Measurements from ENCODE around the gene MYH6. TPM values are rescaled to one million over a fixed set of nuclear protein-coding genes. Genes with fewer than 3 reads are reported as not detected.

MYH6 gene
- total RNA-seq, 2 donors from 2014 or later = 1.6 TPM; not detected in 1

DNA sequence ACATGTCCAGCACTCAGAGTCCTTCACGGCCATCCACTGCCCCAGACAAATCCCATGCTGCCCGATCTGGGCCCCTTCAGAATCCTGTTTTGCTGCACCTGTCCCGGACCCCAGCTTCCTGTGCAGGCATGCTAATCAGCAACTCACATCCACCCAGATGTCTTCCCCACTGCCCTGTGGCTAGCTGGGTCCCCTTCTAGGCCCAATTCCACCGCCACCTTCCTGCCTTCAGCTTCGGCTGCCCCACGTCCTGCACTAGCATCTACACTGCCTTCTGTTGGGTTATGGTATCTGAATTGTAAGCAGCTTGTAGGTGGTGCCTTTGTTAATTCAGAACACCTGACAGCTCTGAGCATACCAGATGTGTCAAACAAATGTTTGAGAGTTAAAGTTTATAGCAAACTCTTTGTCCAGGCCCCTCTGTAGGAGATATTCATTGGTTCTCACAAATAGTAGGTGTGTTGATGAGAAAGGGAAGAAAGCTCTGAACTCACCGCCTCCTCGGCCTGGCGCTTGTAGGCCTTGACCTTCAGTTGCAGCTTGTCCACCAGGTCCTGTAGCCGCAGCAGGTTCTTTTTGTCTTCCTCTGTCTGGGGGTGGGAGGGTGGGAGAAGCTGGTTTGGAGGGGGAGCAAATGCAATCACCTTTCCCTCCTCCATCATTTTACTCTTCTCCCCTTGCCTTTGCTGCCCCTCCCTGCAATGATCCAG lies 25.2 kb downstream of the MYH6 start:
- intact Hi-C loops (cut with DNase I) = loop anchor here (5.0 kb wide), 2 partner anchors 56 to 116 kb away; no protein-coding TSS in a partner anchor
- Histone ChIP-seq H3K36me3 (no peaks in the 10 kb centered on the region), H3K27ac (no peak overlapping the region), H3K4me3 (no peak overlapping the region), H3K27me3 (no peaks in the 10 kb centered on the region), H3K9ac (ENCODE audit: low read depth in 2 of 2, low read length in 2 of 2) (no peak overlapping the region), H3K4me1 (no peaks in the 10 kb centered on the region), H3K9me3 (no peaks in the 10 kb centered on the region)
- TF ChIP-seq, protein P1, sequence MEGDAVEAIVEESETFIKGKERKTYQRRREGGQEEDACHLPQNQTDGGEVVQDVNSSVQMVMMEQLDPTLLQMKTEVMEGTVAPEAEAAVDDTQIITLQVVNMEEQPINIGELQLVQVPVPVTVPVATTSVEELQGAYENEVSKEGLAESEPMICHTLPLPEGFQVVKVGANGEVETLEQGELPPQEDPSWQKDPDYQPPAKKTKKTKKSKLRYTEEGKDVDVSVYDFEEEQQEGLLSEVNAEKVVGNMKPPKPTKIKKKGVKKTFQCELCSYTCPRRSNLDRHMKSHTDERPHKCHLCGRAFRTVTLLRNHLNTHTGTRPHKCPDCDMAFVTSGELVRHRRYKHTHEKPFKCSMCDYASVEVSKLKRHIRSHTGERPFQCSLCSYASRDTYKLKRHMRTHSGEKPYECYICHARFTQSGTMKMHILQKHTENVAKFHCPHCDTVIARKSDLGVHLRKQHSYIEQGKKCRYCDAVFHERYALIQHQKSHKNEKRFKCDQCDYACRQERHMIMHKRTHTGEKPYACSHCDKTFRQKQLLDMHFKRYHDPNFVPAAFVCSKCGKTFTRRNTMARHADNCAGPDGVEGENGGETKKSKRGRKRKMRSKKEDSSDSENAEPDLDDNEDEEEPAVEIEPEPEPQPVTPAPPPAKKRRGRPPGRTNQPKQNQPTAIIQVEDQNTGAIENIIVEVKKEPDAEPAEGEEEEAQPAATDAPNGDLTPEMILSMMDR (IDR thresholded peaks at IDR 0.05) = no peak
- DNase-seq = no peak

GRCh38 chr14:23382276-23382675 lies 25.8 kb downstream of the MYH6 start:
- Histone ChIP-seq H3K9me3 (no peaks in the 10 kb centered on the region), H3K4me1 (no peaks in the 10 kb centered on the region), H3K4me3 (no peak overlapping the region), H3K27ac (no peak overlapping the region), H3K36me3 (no peaks in the 10 kb centered on the region), H3K9ac (ENCODE audit: low read depth in 2 of 2, low read length in 2 of 2) (no peak overlapping the region), H3K27me3 (no peaks in the 10 kb centered on the region)
- TF ChIP-seq, protein P1 (IDR thresholded peaks at IDR 0.05) = no peak
- DNase-seq = no peak
- intact Hi-C loops (cut with DNase I) = loop anchor here (5.0 kb wide), 2 partner anchors 55 to 115 kb away; no protein-coding TSS in a partner anchor

DNA sequence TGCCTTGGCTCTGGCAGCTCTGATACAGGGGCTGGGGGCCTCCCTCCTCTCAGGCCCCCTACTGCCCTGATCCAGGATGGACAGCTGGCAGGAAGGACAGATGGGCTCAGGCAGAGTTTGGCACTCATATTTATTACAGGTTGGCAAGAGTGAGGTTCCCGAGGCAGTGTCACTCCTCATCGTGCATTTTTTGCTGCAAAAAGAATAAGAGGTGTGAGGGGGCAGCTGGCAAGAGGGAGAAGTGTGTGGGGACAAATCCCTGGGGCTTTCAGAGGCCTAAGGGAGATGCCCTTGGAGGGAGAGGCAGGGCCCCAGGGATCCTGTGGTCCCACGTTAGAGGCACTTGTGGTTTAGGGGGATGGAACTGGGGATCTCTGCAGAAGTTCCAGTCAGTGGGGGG lies 26.2 kb downstream of the MYH6 start:
- Histone ChIP-seq H3K27me3 (no peaks in the 10 kb centered on the region), H3K9me3 (no peaks in the 10 kb centered on the region), H3K36me3 (no peaks in the 10 kb centered on the region), H3K9ac (ENCODE audit: low read depth in 2 of 2, low read length in 2 of 2) (no peak overlapping the region), H3K4me3 (no peak overlapping the region), H3K4me1 (no peaks in the 10 kb centered on the region), H3K27ac (no peak overlapping the region)
- intact Hi-C loops (cut with DNase I) = loop anchor here (5.0 kb wide), 2 partner anchors 55 to 115 kb away; no protein-coding TSS in a partner anchor
- no peak for DNase-seq
- TF ChIP-seq, protein P1 (IDR thresholded peaks at IDR 0.05) = no peak

DNA sequence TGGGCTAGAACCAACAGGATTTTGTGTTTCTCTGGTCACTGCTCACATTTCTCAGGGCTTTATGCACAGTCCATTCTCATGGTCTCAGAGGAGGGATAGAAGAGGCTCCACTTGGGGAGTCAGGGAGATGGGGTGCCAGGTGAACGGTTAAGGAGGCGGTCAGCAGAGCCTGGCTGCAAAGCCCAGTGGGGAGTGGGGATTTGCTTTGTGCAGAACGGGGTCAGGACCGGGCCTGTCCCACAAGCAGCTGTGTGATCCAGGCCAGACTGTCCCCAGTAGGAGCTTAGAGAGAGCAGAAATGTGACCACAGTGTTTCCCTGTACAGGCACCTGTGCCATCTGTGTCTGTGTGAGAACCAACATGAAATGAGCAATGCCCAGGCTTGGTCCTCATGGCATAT lies 27.1 kb downstream of the MYH6 start:
- intact Hi-C loops (cut with DNase I) = loop anchor here (5.0 kb wide), 2 partner anchors 54 to 114 kb away; no protein-coding TSS in a partner anchor

GRCh38 chr14:23380197-23380914 lies 27.7 kb downstream of the MYH6 start:
- no peaks in the 10 kb centered on the region for H3K9me3 ChIP-seq
- H3K27ac ChIP-seq = no peak overlapping the region
- DNase-seq = no peak

More for the DNA sequence above, 27.1 kb downstream of the MYH6 start:
- Histone ChIP-seq H3K4me1 (no peaks in the 10 kb centered on the region), H3K9me3 (no peaks in the 10 kb centered on the region), H3K4me3 (no peak overlapping the region), H3K27ac (no peak overlapping the region), H3K9ac (ENCODE audit: low read depth in 2 of 2, low read length in 2 of 2) (no peak overlapping the region), H3K27me3 (no peaks in the 10 kb centered on the region), H3K36me3 (no peaks in the 10 kb centered on the region)
- TF ChIP-seq, protein P1 (IDR thresholded peaks at IDR 0.05) = no peak
- no peak for DNase-seq

More at GRCh38 chr14:23380197-23380914, 27.7 kb downstream of the MYH6 start:
- Histone ChIP-seq H3K4me1 (no peaks in the 10 kb centered on the region), H3K36me3 (no peaks in the 10 kb centered on the region), H3K9ac (ENCODE audit: low read depth in 2 of 2, low read length in 2 of 2) (no peak overlapping the region), H3K27me3 (no peaks in the 10 kb centered on the region), H3K4me3 (no peak overlapping the region)
- TF ChIP-seq, protein P1 (IDR thresholded peaks at IDR 0.05) = no peak
- intact Hi-C loops (cut with DNase I) = loop anchor here (5.0 kb wide), 2 partner anchors 53 to 113 kb away; no protein-coding TSS in a partner anchor
